GM12872 (cell line): ENCODE data around the gene CAMK2N2.

Experiments
- CTCF ChIP-seq: IDR thresholded peaks from 3 replicates; pipeline ENCODE4 v1.5.1; 2011; ENCODE audit warnings: low read depth, mild to moderate bottlenecking, low read length, moderate library complexity; ENCODE audit not compliant: insufficient read depth

CAMK2N2 gene

GRCh38 chr3:184298759-184299487 lies 37.6 kb upstream of the CAMK2N2 start, which contains the start of gene PSMD2:
Gene PSMD2 (plus strand): TSS chr3:184299241. CDS start chr3:184299267, 26 bp downstream.
- TF ChIP-seq CTCF, result no peak

- no peak for TF ChIP-seq CTCF
Measured at GRCh38 chr3:184296616-184297015, 35.3 kb upstream of the CAMK2N2 start.

- no peak for TF ChIP-seq CTCF
Measured at GRCh38 chr3:184295771-184296170, 34.4 kb upstream of the CAMK2N2 start.

GRCh38 chr3:184291738-184292445 lies 30.5 kb upstream of the CAMK2N2 start:
- TF ChIP-seq CTCF, result no peak

GRCh38 chr3:184291044-184291737 lies 29.8 kb upstream of the CAMK2N2 start:
- TF ChIP-seq CTCF, result no peak

- TF ChIP-seq CTCF, result no peak
Measured at GRCh38 chr3:184290331-184290730, 29.0 kb upstream of the CAMK2N2 start.

- peak; percentile 73 for TF ChIP-seq CTCF
Measured at GRCh38 chr3:184289426-184289938, 28.1 kb upstream of the CAMK2N2 start.
